ENCODE results near the gene ZNF385D.

Gene ZNF385D

DNA sequence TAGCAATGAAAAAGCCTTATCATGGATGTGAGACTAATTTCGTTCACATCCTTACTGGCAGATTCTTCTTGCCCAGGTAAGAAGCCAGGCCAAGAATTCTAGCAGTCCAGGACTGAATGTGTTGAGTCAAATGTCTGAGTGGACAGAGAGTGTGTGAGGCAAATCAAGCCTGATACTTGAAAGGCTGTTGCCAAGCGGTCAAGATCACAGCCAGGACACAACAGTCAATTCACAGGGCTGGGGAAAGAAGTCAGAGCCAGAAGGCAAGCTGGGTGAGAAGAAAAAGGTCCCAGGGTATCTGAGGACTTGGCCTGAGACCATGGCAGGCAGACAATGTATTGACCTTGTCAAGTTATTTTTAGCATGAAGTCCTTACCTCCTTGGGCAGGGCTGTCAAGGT, 301.3 kb downstream of the ZNF385D start:
- no peak for DNase-seq (ENCODE audit: low read depth)
- TF ChIP-seq, protein P1, sequence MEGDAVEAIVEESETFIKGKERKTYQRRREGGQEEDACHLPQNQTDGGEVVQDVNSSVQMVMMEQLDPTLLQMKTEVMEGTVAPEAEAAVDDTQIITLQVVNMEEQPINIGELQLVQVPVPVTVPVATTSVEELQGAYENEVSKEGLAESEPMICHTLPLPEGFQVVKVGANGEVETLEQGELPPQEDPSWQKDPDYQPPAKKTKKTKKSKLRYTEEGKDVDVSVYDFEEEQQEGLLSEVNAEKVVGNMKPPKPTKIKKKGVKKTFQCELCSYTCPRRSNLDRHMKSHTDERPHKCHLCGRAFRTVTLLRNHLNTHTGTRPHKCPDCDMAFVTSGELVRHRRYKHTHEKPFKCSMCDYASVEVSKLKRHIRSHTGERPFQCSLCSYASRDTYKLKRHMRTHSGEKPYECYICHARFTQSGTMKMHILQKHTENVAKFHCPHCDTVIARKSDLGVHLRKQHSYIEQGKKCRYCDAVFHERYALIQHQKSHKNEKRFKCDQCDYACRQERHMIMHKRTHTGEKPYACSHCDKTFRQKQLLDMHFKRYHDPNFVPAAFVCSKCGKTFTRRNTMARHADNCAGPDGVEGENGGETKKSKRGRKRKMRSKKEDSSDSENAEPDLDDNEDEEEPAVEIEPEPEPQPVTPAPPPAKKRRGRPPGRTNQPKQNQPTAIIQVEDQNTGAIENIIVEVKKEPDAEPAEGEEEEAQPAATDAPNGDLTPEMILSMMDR (IDR thresholded peaks at IDR 0.05; ENCODE audit: insufficient read depth, low read depth, low read length, missing control alignments): no peak
- no peak overlapping the region for H3K4me3 ChIP-seq (ENCODE audit: low read depth, low read length)

- TF ChIP-seq, protein P1 (IDR thresholded peaks at IDR 0.05; ENCODE audit: insufficient read depth, low read depth, low read length, missing control alignments): no peak
- no peak for DNase-seq (ENCODE audit: low read depth)
- no peak overlapping the region for H3K4me3 ChIP-seq (ENCODE audit: low read depth, low read length)
These were observed 303.4 kb downstream of the ZNF385D start for GRCh38 chr3:21447476-21448151.

DNA sequence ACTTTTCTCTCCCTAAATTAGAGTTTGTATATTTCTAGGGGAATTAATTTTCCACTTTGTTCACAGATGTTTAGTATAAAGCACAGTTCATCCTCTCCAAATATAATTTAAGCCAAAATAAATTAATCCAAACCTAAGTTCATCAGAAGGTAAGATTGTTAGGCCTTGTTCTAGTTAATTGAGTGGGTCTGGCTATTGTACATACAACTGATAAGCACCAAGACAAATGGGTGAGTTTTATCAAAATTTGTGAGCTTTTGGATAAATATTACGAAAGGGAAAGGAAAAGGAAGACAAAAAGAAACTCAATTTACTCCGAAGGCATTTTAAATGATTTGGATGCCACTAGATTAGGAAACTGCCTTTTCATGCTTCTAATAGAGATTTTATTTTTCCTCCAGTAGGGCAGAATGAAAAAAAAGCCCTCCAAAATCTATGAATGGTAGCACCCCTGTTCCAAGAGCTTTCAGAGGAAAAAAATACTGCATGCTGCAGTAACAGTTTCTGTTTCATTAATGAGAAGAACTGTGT, 304.0 kb downstream of the ZNF385D start:
- H3K4me3 ChIP-seq (ENCODE audit: low read depth, low read length): no peak overlapping the region
- no peak for DNase-seq (ENCODE audit: low read depth)
- TF ChIP-seq, protein P1 (IDR thresholded peaks at IDR 0.05; ENCODE audit: insufficient read depth, low read depth, low read length, missing control alignments): no peak

DNA sequence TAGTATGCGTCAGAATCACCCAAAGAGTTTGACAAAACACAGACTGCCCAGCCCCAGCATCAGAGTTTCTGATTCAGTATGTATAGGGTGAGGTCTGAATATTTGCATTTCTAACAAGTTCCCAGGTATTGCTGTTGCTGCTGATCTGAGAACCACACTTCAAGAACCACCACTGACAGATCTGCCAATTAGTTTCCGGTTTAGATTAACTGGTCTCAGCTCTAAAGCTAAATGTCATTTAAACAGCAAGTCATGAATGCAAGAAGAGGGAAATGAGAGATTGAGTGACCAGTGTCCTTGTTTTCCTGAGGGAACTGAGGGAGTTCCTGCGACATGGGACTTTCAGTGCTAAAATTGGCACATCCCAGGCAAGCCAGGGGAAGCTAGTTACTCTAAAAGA, 305.0 kb downstream of the ZNF385D start:
- no peak overlapping the region for H3K4me3 ChIP-seq (ENCODE audit: low read depth, low read length)
- peak; percentile 64 for DNase-seq (ENCODE audit: low read depth)
- TF ChIP-seq, protein P1 (IDR thresholded peaks at IDR 0.05; ENCODE audit: insufficient read depth, low read depth, low read length, missing control alignments): no peak

DNA sequence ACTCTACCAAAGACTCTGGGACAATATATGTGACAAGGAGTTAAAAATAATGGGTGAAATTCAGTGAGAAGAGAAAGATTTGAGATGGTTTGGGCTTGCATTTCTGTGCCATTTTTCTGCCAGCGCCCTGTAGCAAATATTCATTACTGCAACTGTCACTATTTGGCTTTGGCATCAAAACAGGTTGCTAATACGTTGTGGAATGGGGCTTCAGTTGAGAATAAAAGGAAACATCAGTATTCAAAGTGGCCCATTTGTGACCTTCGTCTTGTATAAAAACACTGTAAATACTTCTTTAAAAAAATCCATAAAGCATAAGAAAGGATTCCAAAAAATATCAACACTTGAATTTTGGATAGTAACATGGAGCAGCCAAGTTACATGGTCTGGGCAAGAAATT, 309.2 kb downstream of the ZNF385D start:
- DNase-seq (ENCODE audit: low read depth): no peak
- TF ChIP-seq, protein P1 (IDR thresholded peaks at IDR 0.05; ENCODE audit: insufficient read depth, low read depth, low read length, missing control alignments): no peak
- H3K4me3 ChIP-seq (ENCODE audit: low read depth, low read length): no peak overlapping the region

DNA sequence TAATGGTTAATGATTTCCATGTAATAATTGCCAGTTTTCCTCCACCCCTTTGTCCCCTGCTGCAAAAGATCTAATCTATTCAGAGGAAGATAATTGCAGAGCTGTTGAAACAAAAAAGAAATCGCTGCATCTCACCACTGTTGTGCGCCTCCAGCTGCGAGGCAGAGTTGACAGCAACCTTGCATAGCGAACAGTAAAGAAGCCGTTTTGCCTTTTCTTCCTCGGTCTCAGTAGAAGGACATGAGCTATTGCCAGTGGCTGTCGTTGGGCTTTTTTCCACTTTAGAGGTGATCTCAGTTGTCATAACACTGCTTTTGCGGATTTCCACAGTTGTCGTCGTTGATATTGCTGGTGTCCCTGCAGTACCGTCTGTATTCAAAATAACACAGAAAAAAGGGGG, 314.2 kb downstream of the ZNF385D start:
- TF ChIP-seq, protein P1 (IDR thresholded peaks at IDR 0.05; ENCODE audit: insufficient read depth, low read depth, low read length, missing control alignments): no peak
- H3K4me3 ChIP-seq (ENCODE audit: low read depth, low read length): no peak overlapping the region
- no peak for DNase-seq (ENCODE audit: low read depth)

DNA sequence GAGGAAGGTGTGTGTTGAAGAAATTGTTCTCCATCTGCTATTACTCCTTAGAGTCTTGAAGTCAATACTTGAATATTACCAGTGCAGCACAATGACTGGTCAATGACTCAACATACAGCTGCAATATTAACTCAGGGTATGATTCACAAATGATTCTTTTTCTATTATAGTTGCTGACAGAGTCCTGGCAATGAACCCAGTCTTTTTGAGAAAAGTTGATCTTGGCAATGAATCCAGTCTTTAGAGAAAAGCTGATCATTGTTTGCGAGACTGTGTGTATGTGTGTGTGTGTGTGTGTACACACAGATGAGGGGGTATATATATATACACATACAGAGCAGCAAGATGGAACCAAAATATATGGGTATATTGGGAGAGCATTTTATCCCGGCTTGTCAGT, 315.1 kb downstream of the ZNF385D start:
- DNase-seq (ENCODE audit: low read depth): no peak
- TF ChIP-seq, protein P1 (IDR thresholded peaks at IDR 0.05; ENCODE audit: insufficient read depth, low read depth, low read length, missing control alignments): no peak

More for the DNA sequence above, 315.1 kb downstream of the ZNF385D start:
- no peak overlapping the region for H3K4me3 ChIP-seq (ENCODE audit: low read depth, low read length)

Measured in GM12865 (cell line).